ENCODE data around the gene P4HB. TPM values are rescaled to one million over a fixed set of nuclear protein-coding genes. Genes with fewer than 3 reads are reported as not detected.

The P4HB gene
- total and polyA plus RNA-seq, 2 of the 4 experiments (the other 2 are of a cell fraction), result 599 to 932 TPM

GRCh38 chr17:81825841-81826466 lies 34.4 kb downstream of the P4HB start:
- Histone ChIP-seq H3K14ac (replicated peaks; ENCODE audit: low read depth, low read length) (no peak overlapping the region), H3K9me3 (ENCODE audit: control insufficient read depth, insufficient read depth, low read length) (no peaks in the 10 kb centered on the region), H2AK9ac (replicated peaks; ENCODE audit: low read depth, low read length, poor library complexity) (no peak overlapping the region), H3K27me3 (ENCODE audit: control insufficient read depth, insufficient read depth, low read length) (no peaks in the 10 kb centered on the region), H3K23ac (ENCODE audit: low read depth, low read length) (no peak overlapping the region), H4K20me1 (ENCODE audit: insufficient read depth, low read length) (peaks cover 51% of the 10 kb centered on the region), H2AFZ (replicated peaks; ENCODE audit: low read length, poor library complexity) (peak overlapping the region; percentile 23), H2BK20ac (ENCODE audit: low read depth, low read length) (no peak overlapping the region), H4K5ac (ENCODE audit: low read depth, low read length) (no peak overlapping the region), H3K4ac (ENCODE audit: low read depth, low read length) (no peak overlapping the region), H2BK15ac (ENCODE audit: low read depth, low read length) (no peak overlapping the region), H3K4me1 (ENCODE audit: control insufficient read depth, insufficient read depth, low read length) (no peaks in the 10 kb centered on the region), H3K9me1 (ENCODE audit: insufficient read depth, low read length) (peaks cover 9% of the 10 kb centered on the region), H2AK5ac (ENCODE audit: low read depth, low read length) (no peak overlapping the region), H2BK120ac (ENCODE audit: low read depth, low read length) (no peak overlapping the region), H3K36me3 (ENCODE audit: control insufficient read depth, insufficient read depth, low read length) (peaks cover 20% of the 10 kb centered on the region), H3K4me2 (ENCODE audit: low read depth, low read length) (no peak overlapping the region), H3K4me3 (ENCODE audit: insufficient read depth, low read depth, low read length) (no peak overlapping the region), H3K79me1 (ENCODE audit: low read depth in 1 of 2, low read length in 2 of 2) (peaks cover 10 to 50% of the 10 kb centered on the region in 2 experiments; a peak in 3 of 4 replicates), H2BK5ac (ENCODE audit: low read depth, low read length, poor library complexity, severe bottlenecking) (no peak overlapping the region), H4K8ac (ENCODE audit: low read depth in 2 of 2, low read length in 2 of 2) (no peak overlapping the region), H3K27ac (ENCODE audit: insufficient read depth, low read length) (no peak overlapping the region), H3K56ac (ENCODE audit: extremely low read depth, insufficient read depth, low read length) (no peak overlapping the region), H3K18ac (ENCODE audit: low read depth, low read length) (no peak overlapping the region), H3K9ac (ENCODE audit: low read depth, low read length) (no peak overlapping the region), H4K91ac (ENCODE audit: insufficient read depth, low read depth, low read length) (no peak overlapping the region)
- in situ Hi-C loops (cut with MboI; ENCODE audit: low sequenced_read_pairs), result no loop called here
- ChIA-PET CTCF (no interaction called here), POLR2A (ENCODE audit: unreplicated experiment) (no interaction called here)
- DNase-seq (no peak), ATAC-seq (ENCODE audit: low read depth) (no peak)
- WGBS, 2 experiments (ENCODE audit: extremely low coverage in 2 of 2, insufficient read length in 1 of 2), result 60% methylated on average over 6 of the region's 11 CpGs; no CpG with 5 or more reads in 1 of the 2 experiments
- no TSS peak for BruUV-seq (replicated peaks)
- dilution Hi-C loops (cut with HindIII; ENCODE audit: low sequenced_read_pairs, unreplicated experiment), result no loop called here
- TF ChIP-seq USF2 (IDR thresholded peaks at IDR 0.05; ENCODE audit: low read depth, low read length) (no peak), SMC3 (IDR thresholded peaks at IDR 0.05; ENCODE audit: low read depth, low read length) (no peak), BHLHE40 (IDR thresholded peaks at IDR 0.05; ENCODE audit: low read depth, low read length) (no peak), CTCF (conservative IDR thresholded peaks at IDR 0.05; ENCODE audit: low read depth, low read length) (no peak), MXI1 (IDR thresholded peaks at IDR 0.05; ENCODE audit: borderline replicate concordance, low read depth, low read length) (no peak), MAFK (IDR thresholded peaks at IDR 0.05; ENCODE audit: low read depth, low read length) (no peak), MAZ (IDR thresholded peaks at IDR 0.05; ENCODE audit: borderline replicate concordance, low read depth, low read length) (no peak), POLR2A (IDR thresholded peaks at IDR 0.05; ENCODE audit: low read depth, low read length) (no peak), CEBPB (IDR thresholded peaks at IDR 0.05; ENCODE audit: low read depth, low read length) (no peak), RAD21 (IDR thresholded peaks at IDR 0.05; ENCODE audit: low read length) (no peak), ELK1 (IDR thresholded peaks at IDR 0.05; ENCODE audit: borderline replicate concordance, low read depth, low read length) (no peak), RCOR1 (IDR thresholded peaks at IDR 0.05; ENCODE audit: insufficient replicate concordance, low read length) (no peak), FOS (IDR thresholded peaks at IDR 0.05; ENCODE audit: low read depth, low read length) (no peak), NFE2L2 (IDR thresholded peaks at IDR 0.05; ENCODE audit: low read depth, low read length) (no peak), CHD1 (IDR thresholded peaks at IDR 0.05; ENCODE audit: low read depth, low read length) (no peak), RFX5 (IDR thresholded peaks at IDR 0.05; ENCODE audit: low read depth, low read length) (no peak)
- intact Hi-C loops (cut with micrococcal nuclease), result no loop called here
